ENCODE data around the gene ZNF579.
"Not testable (repeated sequence)": the region's sequence is repeated elsewhere in the genome, so short reads cannot be mapped to it uniquely, and the experiment has no call there.

Gene ZNF579

DNA sequence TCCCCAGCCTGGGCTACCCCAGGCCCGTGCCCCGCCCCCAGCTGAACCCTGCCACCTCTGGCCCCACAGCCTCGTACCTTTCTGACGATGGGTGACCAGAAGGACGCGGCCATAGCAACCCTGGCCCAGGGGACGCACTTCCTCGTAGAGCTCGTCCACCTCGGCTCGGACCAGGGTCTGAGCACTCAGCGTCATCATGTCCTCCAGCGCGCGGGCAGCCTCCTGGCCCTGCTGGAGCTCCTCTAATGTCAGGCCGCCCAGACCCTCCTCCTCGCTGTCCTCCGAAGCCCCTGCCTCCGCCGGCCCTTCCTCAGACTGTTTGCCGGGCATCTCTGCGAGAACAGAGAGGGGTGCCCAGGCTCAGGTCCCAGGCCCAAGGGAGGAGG, 44.7 kb downstream of the ZNF579 start:
- Histone ChIP-seq H3K27ac (ENCODE audit: low read length) (no peak overlapping the region), H3K79me2 (ENCODE audit: insufficient read depth, low read length) (no peaks in the 10 kb centered on the region), H2AFZ (ENCODE audit: low read depth, low read length) (no peak overlapping the region), H3K9ac (ENCODE audit: low read depth, low read length) (no peak overlapping the region), H3K4me2 (ENCODE audit: insufficient read depth, low read length) (no peak overlapping the region), H3K4me3 (ENCODE audit: low read depth in 1 of 2, low read length in 2 of 2) (no peak overlapping the region), H3K27me3 (ENCODE audit: insufficient read depth, low read length, poor library complexity) (no peaks in the 10 kb centered on the region), H3K9me3 (ENCODE audit: insufficient read depth, low read length, severe bottlenecking) (no peaks in the 10 kb centered on the region), H4K20me1 (ENCODE audit: insufficient read depth, low read length) (no peaks in the 10 kb centered on the region), H3K4me1 (ENCODE audit: insufficient read depth, low read length) (no peaks in the 10 kb centered on the region), H3K36me3 (ENCODE audit: insufficient read depth, low read length) (no peaks in the 10 kb centered on the region)
- ATAC-seq (ENCODE audit: insufficient read depth, low read depth) (no peak), DNase-seq (no peak)
- TF ChIP-seq, protein P1, sequence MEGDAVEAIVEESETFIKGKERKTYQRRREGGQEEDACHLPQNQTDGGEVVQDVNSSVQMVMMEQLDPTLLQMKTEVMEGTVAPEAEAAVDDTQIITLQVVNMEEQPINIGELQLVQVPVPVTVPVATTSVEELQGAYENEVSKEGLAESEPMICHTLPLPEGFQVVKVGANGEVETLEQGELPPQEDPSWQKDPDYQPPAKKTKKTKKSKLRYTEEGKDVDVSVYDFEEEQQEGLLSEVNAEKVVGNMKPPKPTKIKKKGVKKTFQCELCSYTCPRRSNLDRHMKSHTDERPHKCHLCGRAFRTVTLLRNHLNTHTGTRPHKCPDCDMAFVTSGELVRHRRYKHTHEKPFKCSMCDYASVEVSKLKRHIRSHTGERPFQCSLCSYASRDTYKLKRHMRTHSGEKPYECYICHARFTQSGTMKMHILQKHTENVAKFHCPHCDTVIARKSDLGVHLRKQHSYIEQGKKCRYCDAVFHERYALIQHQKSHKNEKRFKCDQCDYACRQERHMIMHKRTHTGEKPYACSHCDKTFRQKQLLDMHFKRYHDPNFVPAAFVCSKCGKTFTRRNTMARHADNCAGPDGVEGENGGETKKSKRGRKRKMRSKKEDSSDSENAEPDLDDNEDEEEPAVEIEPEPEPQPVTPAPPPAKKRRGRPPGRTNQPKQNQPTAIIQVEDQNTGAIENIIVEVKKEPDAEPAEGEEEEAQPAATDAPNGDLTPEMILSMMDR (IDR thresholded peaks at IDR 0.05; ENCODE audit: borderline replicate concordance, extremely low read depth, low read length, poor library complexity, severe bottlenecking) = no peak
- TF ChIP-seq EZH2 (IDR thresholded peaks at IDR 0.05; ENCODE audit: borderline replicate concordance, low read depth, low read length, severe bottlenecking) = no peak

DNA sequence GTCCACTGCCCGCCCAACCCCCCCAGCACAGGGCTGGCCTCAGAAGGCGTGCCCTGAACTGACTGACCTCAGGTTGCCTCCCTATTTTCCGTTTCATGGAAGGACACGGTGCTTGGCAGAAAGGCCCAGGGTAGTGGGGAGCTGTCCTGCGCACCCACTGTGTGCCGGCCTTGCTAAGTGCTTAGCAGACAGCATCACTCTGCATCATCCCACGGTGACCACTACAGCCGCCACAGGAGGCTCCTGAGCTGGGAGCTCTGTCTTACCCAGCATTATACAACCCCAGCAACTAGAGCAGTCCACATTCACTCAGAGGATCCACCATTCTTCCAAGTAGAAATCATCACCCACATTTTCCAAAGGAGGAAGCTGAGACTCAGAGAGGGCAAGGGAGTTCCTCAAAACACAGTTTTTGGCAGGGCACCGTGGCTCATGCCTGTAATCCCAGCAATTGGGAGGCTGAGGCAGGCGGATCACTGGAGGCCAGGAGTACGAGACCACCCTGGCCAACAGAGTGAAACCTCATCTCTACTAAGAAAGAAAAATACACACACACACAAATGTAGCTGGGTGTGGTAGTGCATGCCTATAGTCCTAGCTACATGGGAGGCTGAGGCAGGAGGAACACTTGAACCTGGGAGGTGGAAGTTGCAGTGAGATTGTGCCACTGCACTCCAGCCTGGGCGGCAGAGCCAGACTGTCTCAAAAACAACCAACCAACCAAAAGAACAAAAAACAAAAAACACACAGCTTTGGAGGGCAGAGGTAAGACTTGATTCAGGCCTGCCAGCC, 45.3 kb downstream of the ZNF579 start:
- no peaks in the 10 kb centered on the region for H3K4me1 ChIP-seq (ENCODE audit: insufficient read depth, low read length)
- no peaks in the 10 kb centered on the region for H3K36me3 ChIP-seq (ENCODE audit: insufficient read depth, low read length)
- ATAC-seq (ENCODE audit: insufficient read depth, low read depth) (no peak), DNase-seq (no peak)
- no peak overlapping the region for H3K9ac ChIP-seq (ENCODE audit: low read depth, low read length)
- H3K27ac ChIP-seq (ENCODE audit: low read length) = no peak overlapping the region
- no peak for TF ChIP-seq EZH2 (IDR thresholded peaks at IDR 0.05; ENCODE audit: borderline replicate concordance, low read depth, low read length, severe bottlenecking)
- TF ChIP-seq, protein P1 (IDR thresholded peaks at IDR 0.05; ENCODE audit: borderline replicate concordance, extremely low read depth, low read length, poor library complexity, severe bottlenecking) = no peak
- H3K27me3 ChIP-seq (ENCODE audit: insufficient read depth, low read length, poor library complexity) = no peaks in the 10 kb centered on the region
- H3K4me2 ChIP-seq (ENCODE audit: insufficient read depth, low read length) = no peak overlapping the region
- H3K4me3 ChIP-seq (ENCODE audit: low read depth in 1 of 2, low read length in 2 of 2) = no peak overlapping the region
- no peaks in the 10 kb centered on the region for H3K9me3 ChIP-seq (ENCODE audit: insufficient read depth, low read length, severe bottlenecking)
- no peaks in the 10 kb centered on the region for H4K20me1 ChIP-seq (ENCODE audit: insufficient read depth, low read length)
- H2AFZ ChIP-seq (ENCODE audit: low read depth, low read length) = no peak overlapping the region
- no peaks in the 10 kb centered on the region for H3K79me2 ChIP-seq (ENCODE audit: insufficient read depth, low read length)

DNA sequence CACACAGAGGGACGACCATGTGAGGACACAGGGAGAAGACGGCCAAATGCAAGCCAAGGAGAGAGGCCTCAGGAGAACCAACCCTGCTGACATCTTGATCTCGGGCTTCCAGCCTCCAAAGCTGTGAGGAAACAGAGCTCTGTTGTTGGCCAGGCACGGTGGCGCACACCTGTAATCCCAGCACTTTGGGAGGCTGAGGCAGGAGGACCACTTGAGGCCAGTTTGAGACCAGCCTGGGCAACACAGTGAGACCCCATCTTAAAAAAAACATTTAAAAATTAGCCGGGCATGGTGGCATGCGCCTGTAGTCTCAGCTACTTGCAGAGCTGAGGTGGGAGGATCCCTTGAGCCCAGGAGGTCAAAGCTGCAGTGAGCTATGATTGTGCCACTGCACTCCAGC, 46.4 kb downstream of the ZNF579 start:
- H3K27ac ChIP-seq (ENCODE audit: low read length); H3K4me2 ChIP-seq (ENCODE audit: insufficient read depth, low read length); H3K79me2 ChIP-seq (ENCODE audit: insufficient read depth, low read length); H3K9ac ChIP-seq (ENCODE audit: low read depth, low read length); H4K20me1 ChIP-seq (ENCODE audit: insufficient read depth, low read length); H3K4me1 ChIP-seq (ENCODE audit: insufficient read depth, low read length); H3K36me3 ChIP-seq (ENCODE audit: insufficient read depth, low read length); H3K4me3 ChIP-seq (ENCODE audit: low read depth in 1 of 2, low read length in 2 of 2); DNase-seq; ATAC-seq (ENCODE audit: insufficient read depth, low read depth); H2AFZ ChIP-seq (ENCODE audit: low read depth, low read length); H3K9me3 ChIP-seq (ENCODE audit: insufficient read depth, low read length, severe bottlenecking); H3K27me3 ChIP-seq (ENCODE audit: insufficient read depth, low read length, poor library complexity): not testable (repeated sequence)

DNA sequence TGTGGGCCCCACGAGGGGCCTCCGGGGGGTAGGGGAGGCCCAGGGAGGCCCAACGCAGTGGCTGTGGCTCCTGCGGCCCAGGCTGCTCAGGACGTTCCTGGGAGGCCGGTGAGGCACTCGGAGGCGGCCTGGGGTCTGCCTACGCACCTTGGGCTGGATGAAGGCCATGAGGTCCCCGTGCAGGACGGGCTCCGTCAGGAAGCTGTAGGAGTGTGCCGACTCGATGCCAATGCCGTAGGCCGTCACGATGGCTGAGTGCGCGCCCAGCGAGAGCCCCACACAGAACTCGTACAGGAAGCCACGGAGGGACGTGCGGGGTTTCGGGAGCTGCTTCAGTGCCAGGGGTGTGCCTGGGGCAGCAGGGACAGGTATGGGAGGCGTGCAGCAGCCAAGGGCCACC, 49.7 kb downstream of the ZNF579 start:
- no peak for TF ChIP-seq EZH2 (IDR thresholded peaks at IDR 0.05; ENCODE audit: borderline replicate concordance, low read depth, low read length, severe bottlenecking)
- TF ChIP-seq, protein P1 (IDR thresholded peaks at IDR 0.05; ENCODE audit: borderline replicate concordance, extremely low read depth, low read length, poor library complexity, severe bottlenecking) = no peak
- Histone ChIP-seq H3K9ac (ENCODE audit: low read depth, low read length) (no peak overlapping the region), H3K4me1 (ENCODE audit: insufficient read depth, low read length) (no peaks in the 10 kb centered on the region), H3K9me3 (ENCODE audit: insufficient read depth, low read length, severe bottlenecking) (peaks cover 3% of the 10 kb centered on the region), H3K27ac (ENCODE audit: low read length) (no peak overlapping the region), H3K4me2 (ENCODE audit: insufficient read depth, low read length) (no peak overlapping the region), H2AFZ (ENCODE audit: low read depth, low read length) (no peak overlapping the region), H3K27me3 (ENCODE audit: insufficient read depth, low read length, poor library complexity) (no peaks in the 10 kb centered on the region), H4K20me1 (ENCODE audit: insufficient read depth, low read length) (no peaks in the 10 kb centered on the region), H3K36me3 (ENCODE audit: insufficient read depth, low read length) (no peaks in the 10 kb centered on the region), H3K4me3 (ENCODE audit: low read depth in 1 of 2, low read length in 2 of 2) (no peak overlapping the region), H3K79me2 (ENCODE audit: insufficient read depth, low read length) (no peaks in the 10 kb centered on the region)
- ATAC-seq (ENCODE audit: insufficient read depth, low read depth) (no peak), DNase-seq (no peak)

Data from DND-41 (cell line).